Endothelial cell of umbilical vein (primary cell): ENCODE measurements around the gene TRMT112. TPM values are rescaled to one million over a fixed set of nuclear protein-coding genes. Genes with fewer than 3 reads are reported as not detected.
A peak's percentile ranks its signal among the peaks of the same experiment; 100 is the strongest.

Experiments
- BruUV-seq: library from RNA; stranded (reverse); fragments of 400-500 nt; replicated peaks from 2 replicates; lab custom pipeline; 2021; lab: Mats Ljungman, UMichigan
- CTCF ChIA-PET: fragments of 300-600, 350-600 bp; sonication (Branson Sonifier 250); formaldehyde crosslinking; loops from one replicate; lab custom pipeline; 2021; ENCODE audit warnings: antibody characterized with exemption, inconsistent platforms; lab: Charles Lee
- POLR2A ChIA-PET: fragments of 300-600, 350-600 bp; sonication (Branson Sonifier 250); formaldehyde crosslinking; loops from one replicate; lab custom pipeline; 2021; ENCODE audit warnings: antibody characterized with exemption, inconsistent platforms; lab: Charles Lee
- DNase-seq: peaks from one replicate; pipeline ENCODE4 v3.0.0-alpha.2; 2011; ENCODE audit warnings: low read depth, low spot score
- FAIRE-seq: peaks from 2 replicates; lab custom pipeline; 2011; peaks lifted over from hg19 to GRCh38; lab: Jason Lieb, UNC
- H2AFZ ChIP-seq: 2 replicates; pipeline ENCODE4 v1.6.0; 2012; ENCODE audit warnings: low read depth, low read length, control low read depth, inconsistent platforms
- H3K27ac ChIP-seq: 2 replicates; pipeline ENCODE4 v1.5.1; 2011; ENCODE audit warnings: low read depth, mild to moderate bottlenecking, control low read depth, low read length, moderate library complexity; ENCODE audit not compliant: insufficient read depth
- H3K27me3 ChIP-seq, 2 experiments: 2 replicates each; pipeline versions ENCODE4 v1.6.0 to v1.6.1; 2011; ENCODE audit warnings: low read length in 2 of 2, mixed read lengths in 1 of 2; ENCODE audit not compliant: control insufficient read depth in 2 of 2, insufficient read depth in 2 of 2
- H3K36me3 ChIP-seq, 2 experiments: 2 replicates in 1 of 2; 3 replicates in 1 of 2; pipeline ENCODE4 v1.5.1; 2011; ENCODE audit warnings: low read length in 2 of 2, mild to moderate bottlenecking in 1 of 2, moderate library complexity in 1 of 2; ENCODE audit not compliant: control insufficient read depth in 2 of 2, insufficient read depth in 2 of 2; ENCODE audit errors: extremely low read depth in 1 of 2
- H3K4me1 ChIP-seq: 3 replicates; pipeline ENCODE4 v1.5.1; 2011; ENCODE audit warnings: mild to moderate bottlenecking, low read length; ENCODE audit not compliant: control insufficient read depth, insufficient read depth; ENCODE audit errors: extremely low read depth
- H3K4me2 ChIP-seq: 2 replicates; pipeline ENCODE4 v1.6.1; 2011; ENCODE audit warnings: low read length, control low read depth, mixed read lengths; ENCODE audit not compliant: insufficient read depth
- H3K4me3 ChIP-seq, 3 experiments: fragments of 200-600 bp in 1 of 3; sonication (generic), shearing (Covaris generic) in 1 of 3; replicated peaks in 1 of 3; 2 replicates each; pipeline ENCODE4 v1.5.1; 2011 to 2016; ENCODE audit warnings: control low read depth in 3 of 3, low read length in 3 of 3, mild to moderate bottlenecking in 2 of 3, inconsistent platforms in 1 of 3, low read depth in 1 of 3, moderate library complexity in 1 of 3; ENCODE audit not compliant: insufficient read depth in 1 of 3
- H3K79me2 ChIP-seq: 2 replicates; pipeline ENCODE4 v1.6.0; 2012; ENCODE audit warnings: low read length, inconsistent platforms; ENCODE audit not compliant: control insufficient read depth, insufficient read depth
- H3K9ac ChIP-seq: replicated peaks from 2 replicates; pipeline ENCODE3; 2011; ENCODE audit warnings: low read length, control low read depth; ENCODE audit not compliant: insufficient read depth; ENCODE audit errors: extremely low read depth
- H3K9me1 ChIP-seq: replicated peaks from 3 replicates; pipeline ENCODE4 v1.6.0; 2011; ENCODE audit warnings: mild to moderate bottlenecking, low read length; ENCODE audit not compliant: control insufficient read depth, insufficient read depth; ENCODE audit errors: extremely low read depth
- H3K9me3 ChIP-seq: replicated peaks from 2 replicates; pipeline ENCODE4 v1.5.1; 2012; ENCODE audit warnings: low read length, inconsistent platforms; ENCODE audit not compliant: control insufficient read depth, insufficient read depth
- H4K20me1 ChIP-seq: replicated peaks from 2 replicates; pipeline ENCODE3; 2011; ENCODE audit warnings: mild to moderate bottlenecking, low read length; ENCODE audit not compliant: control insufficient read depth, insufficient read depth; ENCODE audit errors: extremely low read depth
- CTCF ChIP-seq, 2 donors: IDR thresholded peaks; 1 replicate in 1 of 2; 2 replicates in 1 of 2; pipeline ENCODE4 v1.5.1; 2011; ENCODE audit warnings: low read length in 2 of 2, mild to moderate bottlenecking in 2 of 2, moderate library complexity in 2 of 2, control low read depth in 1 of 2, inconsistent platforms in 1 of 2, low read depth in 1 of 2; ENCODE audit not compliant: insufficient read depth in 1 of 2; ENCODE audit errors: extremely low read depth in 1 of 2
- EZH2 ChIP-seq: IDR thresholded peaks from 2 replicates; pipeline ENCODE4 v1.6.1; 2012; ENCODE audit warnings: borderline replicate concordance, low read depth, mild to moderate bottlenecking, moderate library complexity, low read length, inconsistent platforms; ENCODE audit not compliant: severe bottlenecking
- FOS ChIP-seq: IDR thresholded peaks from 2 replicates; pipeline ENCODE4 v1.6.1; 2011; ENCODE audit warnings: mild to moderate bottlenecking, low read length, moderate library complexity, borderline replicate concordance; ENCODE audit not compliant: insufficient read depth
- GATA2 ChIP-seq: IDR thresholded peaks from 2 replicates; pipeline ENCODE4 v1.7.0; 2011; ENCODE audit warnings: low read depth, mild to moderate bottlenecking, moderate library complexity, mixed read lengths, low read length; ENCODE audit not compliant: insufficient read length, insufficient read depth
- JUN ChIP-seq: IDR thresholded peaks from 2 replicates; pipeline ENCODE4 v1.6.1; 2011; ENCODE audit warnings: borderline replicate concordance, low read depth; ENCODE audit not compliant: insufficient read length, insufficient read depth
- MAX ChIP-seq: IDR thresholded peaks from 2 replicates; pipeline ENCODE4 v1.6.1; 2011; ENCODE audit not compliant: insufficient read depth, insufficient read length
- MYC ChIP-seq: IDR thresholded peaks from one replicate; pipeline ENCODE4 v1.6.1; 2011; ENCODE audit warnings: mild to moderate bottlenecking, low read depth, low read length
- POLR2A ChIP-seq: IDR thresholded peaks from 2 replicates; pipeline ENCODE4 v1.6.1; 2012; ENCODE audit warnings: low read depth, mild to moderate bottlenecking, control low read depth, low read length
- POLR2AphosphoS5 ChIP-seq: IDR thresholded peaks from 2 replicates; pipeline ENCODE4 v1.6.1; 2012; ENCODE audit warnings: low read depth, mild to moderate bottlenecking, control low read depth, low read length, moderate library complexity; ENCODE audit not compliant: insufficient read depth
- dilution Hi-C: fragments of 300-500 bp; cut with MboI; formaldehyde crosslinking; loops from one replicate; pipeline ENCODE4 v1.15.0; 2019; ENCODE audit warnings: low sequenced_read_pairs; ENCODE audit not compliant: extremely low pct_ligation_motif_present
- intact Hi-C: fragments of 100-400 bp; cut with micrococcal nuclease; formaldehyde crosslinking; loops from one replicate; pipeline ENCODE4 v1.10.0; 2022
- polyA plus RNA-seq, 4 experiments: library from polyadenylated mRNA; depleted of rRNA in 3 of 4; stranded (reverse) in 3 of 4; unstranded in 1 of 4; fragments of >200 nt; gene quantifications; 2 replicates each; pipeline versions ENCODE4 v1.2.1 to v1.2.3, GENCODE V29; 2011 to 2012; ENCODE audit warnings: missing spikeins in 1 of 4
- total RNA-seq: library from RNA; stranded (reverse); gene quantifications from 2 replicates; pipeline ENCODE4 v1.2.3, GENCODE V29; 2021

Gene TRMT112
- total and polyA plus RNA-seq, 2 donors (not counting 3 experiments of a cell fraction or from before 2014, with no cell fraction given): 195 to 575 TPM

DNA sequence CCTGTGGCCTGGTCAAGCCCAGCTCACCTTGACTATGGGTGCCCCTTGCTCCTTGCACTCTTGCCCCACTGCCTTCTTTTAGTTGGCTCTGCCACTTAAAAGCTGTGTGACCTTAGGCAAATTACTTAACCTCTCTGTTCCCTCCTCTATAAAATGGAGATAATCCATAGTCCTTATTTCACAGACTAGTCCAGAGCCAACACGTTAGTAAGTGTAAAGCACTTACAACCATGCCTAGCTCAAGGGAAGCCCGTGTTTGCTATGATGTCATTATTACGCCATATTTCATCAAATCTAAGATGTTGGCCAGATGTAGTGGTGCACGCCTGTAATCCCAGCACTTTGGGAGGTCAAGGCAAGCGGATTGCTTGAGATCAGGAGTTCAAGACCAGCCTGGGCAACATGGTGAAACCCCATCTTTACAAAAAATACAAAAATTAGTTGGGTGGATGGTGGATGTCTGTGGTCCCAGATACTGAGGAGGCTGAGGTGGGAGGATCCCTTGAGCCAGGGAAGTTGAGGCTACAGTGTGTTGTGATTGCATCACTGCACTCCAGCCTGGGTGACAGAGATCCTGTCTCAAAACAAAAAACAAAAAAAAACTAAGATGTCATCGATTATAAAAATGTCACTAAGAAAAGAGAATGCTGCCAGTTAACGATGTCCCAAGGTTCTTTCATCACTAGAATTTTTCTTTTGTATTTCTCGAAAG lies 20.3 kb upstream of the TRMT112 start:
- no peaks in the 10 kb centered on the region for H3K27me3 ChIP-seq
- FAIRE-seq (peak; percentile 12), DNase-seq (no peak)
- no peaks in the 10 kb centered on the region for H3K36me3 ChIP-seq
- ChIA-PET CTCF (interaction anchor here (1.0 to 1.8 kb wide), 2 partner anchors 17 to 20 kb away, joined by 4 read pairs; partner anchors contain the start of gene TRMT112), POLR2A (no interaction called here)
- H4K20me1 ChIP-seq: no peaks in the 10 kb centered on the region
- dilution Hi-C loops: no loop called here
- TF ChIP-seq FOS (no peak), EZH2 (no peak), JUN (no peak), MYC (no peak), GATA2 (no peak), POLR2A (no peak), CTCF (IDR thresholded peaks at IDR 0.05; ENCODE audit: extremely low read depth in 1 of 2, insufficient read depth in 1 of 2, low read depth in 1 of 2, low read length in 2 of 2) (no peak), MAX (no peak), POLR2AphosphoS5 (no peak)
- H3K27ac ChIP-seq: no peak overlapping the region
- H3K4me3 ChIP-seq: no peak overlapping the region
- H3K9me1 ChIP-seq: no peaks in the 10 kb centered on the region
- no peak overlapping the region for H3K4me2 ChIP-seq
- H3K9ac ChIP-seq: no peak overlapping the region
- H2AFZ ChIP-seq: no peak overlapping the region
- intact Hi-C loops: no loop called here
- H3K4me1 ChIP-seq: no peaks in the 10 kb centered on the region
- no TSS peak for BruUV-seq
- H3K9me3 ChIP-seq: no peaks in the 10 kb centered on the region
- no peaks in the 10 kb centered on the region for H3K79me2 ChIP-seq
